ENCODE results near the gene RAVER2. TPM values are rescaled to one million over a fixed set of nuclear protein-coding genes. Genes with fewer than 3 reads are reported as not detected.

RAVER2 gene
- total and polyA plus RNA-seq, 10 of the 15 experiments (the other 5 are each of a cell fraction or from before 2014, with no cell fraction given) = 0.09 to 0.59 (median 0.41) TPM; not detected in 2

- H3K27me3 ChIP-seq (replicated peaks in 1 of 2; ENCODE audit: control insufficient read depth in 2 of 2, insufficient read depth in 2 of 2, low read length in 1 of 2) = no peaks in the 10 kb centered on the region; a peak in 2 of 4 replicates
- no peak overlapping the region for H3K9ac ChIP-seq (ENCODE audit: control insufficient read depth, insufficient read depth, low read length)
- RAD21 ChIA-PET (ENCODE audit: unreplicated experiment) = no interaction called here
- H3K4me1 ChIP-seq (ENCODE audit: control insufficient read depth, insufficient read depth, low read length) = no peaks in the 10 kb centered on the region
- H3K79me2 ChIP-seq (ENCODE audit: control insufficient read depth, insufficient read depth, low read length) = no peaks in the 10 kb centered on the region
- H2AFZ ChIP-seq (ENCODE audit: control insufficient read depth, low read depth, low read length) = no peak overlapping the region
- H3K4me3 ChIP-seq = no peak overlapping the region
- intact Hi-C loops (cut with micrococcal nuclease; ENCODE audit: unreplicated experiment) (no loop called here), in situ Hi-C loops (cut with MboI) (loop anchor here (25.0 kb wide), 1 partner anchor 340 kb away; no protein-coding TSS in a partner anchor)
- DNase-seq (ENCODE audit: low read depth, low spot score) = no peak
- POLR2A ChIA-PET = no interaction called here
- no peaks in the 10 kb centered on the region for H4K20me1 ChIP-seq (ENCODE audit: control insufficient read depth, insufficient read depth)
- no peaks in the 10 kb centered on the region for H3K36me3 ChIP-seq (ENCODE audit: control insufficient read depth in 2 of 2, insufficient read depth in 2 of 2, low read length in 1 of 2)
- H3K27ac ChIP-seq (ENCODE audit: control insufficient read depth, insufficient read depth) = no peak overlapping the region
- no peak for TF ChIP-seq CBX5 (IDR thresholded peaks at IDR 0.05; ENCODE audit: low read depth)
- no peak for TF ChIP-seq DPF2 (IDR thresholded peaks at IDR 0.05)
- no peak for TF ChIP-seq RB1 (IDR thresholded peaks at IDR 0.05; ENCODE audit: borderline replicate concordance)
- TF ChIP-seq ZNF207 (IDR thresholded peaks at IDR 0.05; ENCODE audit: borderline replicate concordance) = no peak
- TF ChIP-seq CHD1 (IDR thresholded peaks at IDR 0.05; ENCODE audit: low read depth, low read length) = no peak
- no peak for TF ChIP-seq PAX8 (IDR thresholded peaks at IDR 0.05)
- no peak for TF ChIP-seq POLR2AphosphoS5 (IDR thresholded peaks at IDR 0.05; ENCODE audit: low read length)
- no peak overlapping the region for H3K4me2 ChIP-seq (ENCODE audit: control insufficient read depth, insufficient read depth)
- no peak for ATAC-seq
- CTCF ChIA-PET = interaction anchor here (0.6 to 1.3 kb wide), 2 partner anchors 19 to 126 kb away, joined by 3 to 4 read pairs; no protein-coding TSS in a partner anchor
- no TSS peak for BruUV-seq (replicated peaks)
- SMC1A ChIA-PET (ENCODE audit: uncharacterized antibody, unreplicated experiment) = no interaction called here
- WGBS (ENCODE audit: insufficient coverage, insufficient replicate concordance, low lambda C conversion rate, missing lambda C conversion rate) = 50% methylated on average over 3 of the region's 3 CpGs
- no peak for FAIRE-seq
- H3K9me3 ChIP-seq (replicated peaks; ENCODE audit: control insufficient read depth, insufficient read depth, low read length) = no peaks in the 10 kb centered on the region
Observed at GRCh38 chr1:64696879-64697278, 48.0 kb upstream of the RAVER2 start.

- Histone ChIP-seq H3K27me3 (replicated peaks in 1 of 2; ENCODE audit: control insufficient read depth in 2 of 2, insufficient read depth in 2 of 2, low read length in 1 of 2) (no peaks in the 10 kb centered on the region; a peak in 1 of 4 replicates), H3K36me3 (ENCODE audit: control insufficient read depth in 2 of 2, insufficient read depth in 2 of 2, low read length in 1 of 2) (no peaks in the 10 kb centered on the region), H3K9me3 (replicated peaks; ENCODE audit: control insufficient read depth, insufficient read depth, low read length) (no peaks in the 10 kb centered on the region), H3K79me2 (ENCODE audit: control insufficient read depth, insufficient read depth, low read length) (no peaks in the 10 kb centered on the region), H3K4me3 (no peak overlapping the region), H3K4me2 (ENCODE audit: control insufficient read depth, insufficient read depth) (no peak overlapping the region), H4K20me1 (ENCODE audit: control insufficient read depth, insufficient read depth) (no peaks in the 10 kb centered on the region), H3K4me1 (ENCODE audit: control insufficient read depth, insufficient read depth, low read length) (no peaks in the 10 kb centered on the region), H2AFZ (ENCODE audit: control insufficient read depth, low read depth, low read length) (no peak overlapping the region), H3K9ac (ENCODE audit: control insufficient read depth, insufficient read depth, low read length) (no peak overlapping the region), H3K27ac (ENCODE audit: control insufficient read depth, insufficient read depth) (no peak overlapping the region)
- ChIA-PET CTCF (no interaction called here), SMC1A (ENCODE audit: uncharacterized antibody, unreplicated experiment) (no interaction called here), POLR2A (interaction anchor here (0.6 kb wide), 1 partner anchor 60 kb away, joined by 3 read pairs; no protein-coding TSS in a partner anchor), RAD21 (ENCODE audit: unreplicated experiment) (no interaction called here)
- in situ Hi-C loops (cut with MboI) (loop anchor here (25.0 kb wide), 1 partner anchor 338 kb away; no protein-coding TSS in a partner anchor), intact Hi-C loops (cut with micrococcal nuclease; ENCODE audit: unreplicated experiment) (no loop called here)
- no TSS peak for BruUV-seq (replicated peaks)
- ATAC-seq = no peak
- 39% methylated on average over 8 of the region's 8 CpGs for whole genome bisulfite sequencing (ENCODE audit: insufficient coverage, insufficient replicate concordance, low lambda C conversion rate, missing lambda C conversion rate)
- no peak for FAIRE-seq
- no peak for DNase-seq (ENCODE audit: low read depth, low spot score)
- TF ChIP-seq ATF3 (IDR thresholded peaks at IDR 0.05; ENCODE audit: borderline replicate concordance, extremely low read depth, low read depth, low read length) (no peak), ZNF622 (IDR thresholded peaks at IDR 0.05) (no peak), MLLT1 (IDR thresholded peaks at IDR 0.05) (no peak), IKZF1 (conservative IDR thresholded peaks at IDR 0.05) (no peak), TCF7 (IDR thresholded peaks at IDR 0.05; ENCODE audit: borderline replicate concordance) (no peak), JUNB (IDR thresholded peaks at IDR 0.05) (no peak), BRCA1 (IDR thresholded peaks at IDR 0.05; ENCODE audit: low read depth, low read length) (no peak), NFYB (IDR thresholded peaks at IDR 0.05; ENCODE audit: insufficient read depth, low read depth, low read length) (no peak)
Observed at GRCh38 chr1:64699327-64699726, 45.5 kb upstream of the RAVER2 start.

Data from GM12878 (cell line).